HG02885 (cell line): Measurements from ENCODE around the gene SLC25A38.

ENCODE experiments used
- ATAC-seq: cut with Tn5 transposase; IDR thresholded peaks from one replicate; pipeline ENCODE4 v1.9.1; 2021; ENCODE audit warnings: mild to moderate bottlenecking; ENCODE audit not compliant: unreplicated experiment, poor library complexity

SLC25A38 gene

GRCh38 chr3:39372833-39373232 is 10.3 kb upstream of the SLC25A38 start:
- no peak for ATAC-seq

GRCh38 chr3:39376959-39377634 is 6.1 kb upstream of the SLC25A38 start:
- ATAC-seq, result peak; percentile 57

GRCh38 chr3:39378088-39378487 is 5.1 kb upstream of the SLC25A38 start:
- peak; percentile 71 for ATAC-seq

DNA sequence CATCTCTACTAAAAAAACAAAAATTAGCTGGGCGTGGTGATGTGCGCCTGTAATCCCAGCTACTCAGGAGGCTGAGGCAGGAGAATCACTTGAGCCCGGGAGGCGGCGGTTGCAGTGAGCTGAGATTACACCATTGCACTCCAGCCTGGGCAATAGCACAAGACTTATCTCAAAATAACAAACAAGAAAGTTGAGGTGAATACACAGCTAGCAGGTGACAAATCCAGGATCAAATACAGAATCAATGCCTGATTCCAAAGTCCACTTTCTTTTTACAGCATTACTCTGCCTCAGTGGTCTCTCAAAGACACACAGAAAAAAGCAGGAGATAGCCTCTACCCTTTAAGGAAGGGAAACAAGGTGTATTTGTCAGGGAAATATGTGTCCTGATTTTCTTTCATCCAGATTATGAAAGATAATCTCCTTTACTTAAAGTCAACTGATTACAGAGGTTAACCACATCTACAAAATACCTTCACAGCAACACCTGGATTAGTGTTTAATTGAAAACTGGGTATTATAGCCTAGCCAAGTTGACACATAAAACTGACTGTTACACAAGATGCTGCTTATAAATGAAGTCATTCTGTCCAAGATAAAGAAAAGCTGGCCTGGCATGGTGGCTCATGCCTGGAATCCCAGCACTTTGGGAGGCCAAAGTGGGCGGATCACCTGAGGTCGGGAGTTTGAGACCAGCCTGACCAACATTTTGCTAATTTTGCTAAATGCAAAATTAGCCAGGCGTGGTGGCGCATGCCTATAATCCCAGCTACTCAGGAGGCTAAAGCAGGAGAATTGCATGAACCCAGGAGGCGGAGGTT is 4.0 kb upstream of the SLC25A38 start:
- ATAC-seq, result no peak

DNA sequence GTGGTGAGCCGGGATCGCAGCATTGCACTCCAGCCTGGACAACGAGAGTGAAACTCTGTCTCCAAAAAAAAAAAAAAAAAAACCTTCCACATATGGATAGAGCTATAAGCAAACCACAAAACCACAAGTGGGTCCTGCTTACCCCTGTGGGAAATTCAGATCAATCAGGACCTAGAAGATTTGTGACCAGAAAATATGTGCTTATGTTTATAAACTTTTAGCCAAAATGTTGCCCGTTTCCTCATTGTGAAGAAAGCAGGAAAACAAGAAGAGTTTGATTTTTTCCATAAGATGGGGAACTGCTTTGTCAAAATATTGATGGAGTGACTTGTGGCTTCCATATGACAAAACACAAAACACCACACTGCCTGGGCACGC is 3.4 kb upstream of the SLC25A38 start:
- ATAC-seq, result no peak

DNA sequence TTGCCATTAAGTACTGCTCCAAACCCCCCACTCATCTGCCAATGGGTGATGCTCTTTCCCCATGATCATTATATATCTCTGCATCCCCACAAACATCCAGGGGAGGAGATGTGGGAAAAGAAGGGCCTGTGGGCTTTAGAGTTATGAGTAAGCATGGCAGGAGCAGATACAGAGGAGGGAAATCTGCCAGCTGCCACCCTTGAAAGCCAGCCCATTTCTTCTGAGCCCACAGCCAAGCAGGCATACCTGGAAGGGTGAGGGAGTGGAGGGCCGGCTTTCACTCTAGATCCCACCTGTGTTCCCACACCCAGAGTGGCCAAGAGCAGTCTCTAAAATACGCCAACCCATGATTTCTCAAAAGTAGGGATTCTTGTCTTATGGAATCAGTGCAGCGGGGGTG is 1.7 kb upstream of the SLC25A38 start:
- no peak for ATAC-seq

- ATAC-seq, result peak; percentile 78
Observed at GRCh38 chr3:39383881-39384664, 903 bp downstream of the SLC25A38 start.

- ATAC-seq, result no peak
Observed at GRCh38 chr3:39384665-39385000, 1.5 kb downstream of the SLC25A38 start.

GRCh38 chr3:39385456-39386090 is 2.4 kb downstream of the SLC25A38 start:
- ATAC-seq, result no peak

GRCh38 chr3:39386318-39386717 is 3.1 kb downstream of the SLC25A38 start:
- ATAC-seq, result no peak

- no peak for ATAC-seq
Observed at GRCh38 chr3:39387411-39387975, 4.3 kb downstream of the SLC25A38 start.

- no peak for ATAC-seq
Observed at GRCh38 chr3:39388153-39388552, 5.0 kb downstream of the SLC25A38 start.

DNA sequence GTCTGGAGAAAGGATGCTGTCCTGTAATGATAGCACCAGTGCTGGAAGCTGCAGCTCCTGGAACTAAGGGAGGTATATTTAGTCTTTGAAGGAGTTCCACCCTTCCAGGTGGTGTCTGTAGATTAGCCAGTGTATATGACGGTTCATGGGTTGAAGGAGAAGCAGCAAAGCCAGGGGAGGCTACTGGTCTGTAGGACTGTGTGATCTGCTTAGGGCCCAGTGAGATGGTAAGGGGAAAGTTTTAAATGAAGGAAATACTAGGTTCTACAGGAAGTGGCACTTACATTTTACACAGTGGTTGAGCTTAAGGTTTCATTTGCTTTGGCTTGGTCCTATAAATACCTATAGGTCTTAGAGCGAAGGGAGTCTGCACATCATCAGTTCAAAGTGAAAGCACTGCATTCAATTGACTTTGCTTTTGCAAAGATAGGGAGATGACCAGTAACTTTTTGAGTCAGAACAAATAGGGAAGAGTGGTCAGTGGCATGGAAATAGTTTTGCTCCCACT is 5.6 kb downstream of the SLC25A38 start:
- ATAC-seq, result peak; percentile 74

DNA sequence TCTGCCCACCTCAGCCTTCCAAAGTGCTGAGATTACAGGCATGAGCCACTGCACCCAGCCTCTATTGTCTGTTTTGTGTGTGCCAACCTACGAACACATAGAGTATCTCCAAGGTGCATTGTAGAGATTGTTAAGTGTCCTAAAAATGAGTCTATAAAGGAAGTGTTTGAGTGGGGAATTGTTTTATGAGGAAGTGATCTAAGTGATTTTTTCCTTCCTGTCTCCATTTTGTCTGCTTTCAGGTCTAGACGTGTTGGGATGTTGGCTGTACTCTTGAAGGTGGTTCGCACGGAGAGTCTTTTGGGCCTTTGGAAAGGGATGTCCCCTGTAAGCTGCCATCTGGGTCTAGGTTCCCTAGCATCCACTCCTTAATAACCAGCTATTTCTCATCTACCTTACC is 7.0 kb downstream of the SLC25A38 start:
- no peak for ATAC-seq

GRCh38 chr3:39396690-39397089 is 13.5 kb downstream of the SLC25A38 start:
- no peak for ATAC-seq

GRCh38 chr3:39398700-39399099 is 15.5 kb downstream of the SLC25A38 start:
- ATAC-seq, result no peak

DNA sequence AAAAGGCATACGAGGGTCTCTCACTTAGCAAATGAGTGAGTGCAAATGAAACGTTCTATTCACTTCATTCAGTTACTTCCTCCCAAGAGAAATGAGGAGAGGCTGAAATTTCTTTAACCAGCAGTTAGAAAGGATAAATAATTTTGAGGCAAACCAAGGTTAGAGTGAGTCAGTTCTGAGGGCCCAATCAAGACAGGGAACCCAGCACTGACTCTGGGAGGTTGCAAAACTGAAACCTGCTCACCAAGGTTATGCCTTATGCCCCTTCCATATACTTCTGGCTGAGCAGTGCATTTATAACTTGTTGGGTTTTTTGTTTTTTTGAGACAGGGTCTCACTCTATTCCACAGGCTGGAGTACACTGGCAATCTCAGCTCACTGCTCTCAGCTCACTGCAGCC is 18.8 kb downstream of the SLC25A38 start:
- no peak for ATAC-seq

- ATAC-seq, result no peak
Observed at GRCh38 chr3:39404943-39405686, 21.9 kb downstream of the SLC25A38 start.

GRCh38 chr3:39405687-39406367 is 22.7 kb downstream of the SLC25A38 start:
- ATAC-seq, result no peak
